ENCODE data around the gene RHBG.

The RHBG gene

GRCh38 chr1:156400191-156400935 is 31.4 kb downstream of the RHBG start:
- DNase-seq (ENCODE audit: low read depth), result no peak
- H3K4me3 ChIP-seq (ENCODE audit: low read length), result no peak overlapping the region
- TF ChIP-seq, protein P1, sequence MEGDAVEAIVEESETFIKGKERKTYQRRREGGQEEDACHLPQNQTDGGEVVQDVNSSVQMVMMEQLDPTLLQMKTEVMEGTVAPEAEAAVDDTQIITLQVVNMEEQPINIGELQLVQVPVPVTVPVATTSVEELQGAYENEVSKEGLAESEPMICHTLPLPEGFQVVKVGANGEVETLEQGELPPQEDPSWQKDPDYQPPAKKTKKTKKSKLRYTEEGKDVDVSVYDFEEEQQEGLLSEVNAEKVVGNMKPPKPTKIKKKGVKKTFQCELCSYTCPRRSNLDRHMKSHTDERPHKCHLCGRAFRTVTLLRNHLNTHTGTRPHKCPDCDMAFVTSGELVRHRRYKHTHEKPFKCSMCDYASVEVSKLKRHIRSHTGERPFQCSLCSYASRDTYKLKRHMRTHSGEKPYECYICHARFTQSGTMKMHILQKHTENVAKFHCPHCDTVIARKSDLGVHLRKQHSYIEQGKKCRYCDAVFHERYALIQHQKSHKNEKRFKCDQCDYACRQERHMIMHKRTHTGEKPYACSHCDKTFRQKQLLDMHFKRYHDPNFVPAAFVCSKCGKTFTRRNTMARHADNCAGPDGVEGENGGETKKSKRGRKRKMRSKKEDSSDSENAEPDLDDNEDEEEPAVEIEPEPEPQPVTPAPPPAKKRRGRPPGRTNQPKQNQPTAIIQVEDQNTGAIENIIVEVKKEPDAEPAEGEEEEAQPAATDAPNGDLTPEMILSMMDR (conservative IDR thresholded peaks at IDR 0.05; ENCODE audit: low read length), result no peak

DNA sequence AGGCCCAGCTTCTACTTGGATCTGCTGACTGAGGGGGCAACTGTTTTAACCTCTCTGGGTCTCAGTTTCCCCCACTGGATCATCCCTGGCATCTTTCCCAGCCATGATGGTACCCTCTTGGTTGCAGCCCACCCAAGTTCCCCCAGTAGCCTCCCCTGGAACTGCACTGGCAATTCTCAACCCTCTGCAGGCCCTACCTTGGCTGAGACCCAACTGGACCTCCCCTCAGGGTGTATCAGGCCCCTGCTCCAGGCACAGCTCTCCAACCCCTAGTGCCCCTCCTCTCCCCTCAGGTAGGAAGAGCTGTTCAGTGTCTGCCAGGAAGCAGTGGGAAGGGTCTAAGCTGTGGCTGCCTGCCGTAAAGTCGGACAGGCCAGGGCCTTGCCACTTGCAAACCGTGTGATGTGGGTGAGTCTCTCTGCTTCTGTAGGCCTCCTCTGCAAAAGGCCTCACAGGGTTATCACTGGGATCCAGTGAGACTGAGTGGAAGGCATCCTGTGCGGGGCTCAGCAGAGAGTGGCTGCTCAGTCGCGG is 32.1 kb downstream of the RHBG start:
- DNase-seq (ENCODE audit: low read depth), result no peak
- TF ChIP-seq, protein P1 (conservative IDR thresholded peaks at IDR 0.05; ENCODE audit: low read length), result no peak
- no peak overlapping the region for H3K4me3 ChIP-seq (ENCODE audit: low read length)

DNA sequence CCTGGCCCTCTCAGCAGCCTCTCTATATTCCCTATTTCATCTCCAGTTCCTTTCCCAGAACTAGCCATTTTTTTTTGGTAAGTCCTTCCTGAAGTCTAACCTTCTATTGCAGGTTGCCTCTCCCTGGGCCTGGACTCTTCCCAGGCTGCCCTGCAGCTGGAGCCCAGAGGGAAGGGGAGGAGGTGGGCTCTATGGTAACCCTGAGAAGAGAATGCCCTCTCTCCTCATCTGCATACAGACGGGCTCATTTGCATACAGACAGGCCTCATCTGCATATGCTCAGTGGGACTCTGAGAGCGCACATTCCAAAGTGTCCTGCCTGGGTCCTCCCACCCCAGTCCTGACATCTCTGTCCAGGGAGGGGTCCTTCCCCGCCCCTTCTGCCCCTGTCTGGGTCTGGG is 32.7 kb downstream of the RHBG start:
- H3K4me3 ChIP-seq (ENCODE audit: low read length), result no peak overlapping the region
- TF ChIP-seq, protein P1 (conservative IDR thresholded peaks at IDR 0.05; ENCODE audit: low read length), result no peak
- DNase-seq (ENCODE audit: low read depth), result no peak

DNA sequence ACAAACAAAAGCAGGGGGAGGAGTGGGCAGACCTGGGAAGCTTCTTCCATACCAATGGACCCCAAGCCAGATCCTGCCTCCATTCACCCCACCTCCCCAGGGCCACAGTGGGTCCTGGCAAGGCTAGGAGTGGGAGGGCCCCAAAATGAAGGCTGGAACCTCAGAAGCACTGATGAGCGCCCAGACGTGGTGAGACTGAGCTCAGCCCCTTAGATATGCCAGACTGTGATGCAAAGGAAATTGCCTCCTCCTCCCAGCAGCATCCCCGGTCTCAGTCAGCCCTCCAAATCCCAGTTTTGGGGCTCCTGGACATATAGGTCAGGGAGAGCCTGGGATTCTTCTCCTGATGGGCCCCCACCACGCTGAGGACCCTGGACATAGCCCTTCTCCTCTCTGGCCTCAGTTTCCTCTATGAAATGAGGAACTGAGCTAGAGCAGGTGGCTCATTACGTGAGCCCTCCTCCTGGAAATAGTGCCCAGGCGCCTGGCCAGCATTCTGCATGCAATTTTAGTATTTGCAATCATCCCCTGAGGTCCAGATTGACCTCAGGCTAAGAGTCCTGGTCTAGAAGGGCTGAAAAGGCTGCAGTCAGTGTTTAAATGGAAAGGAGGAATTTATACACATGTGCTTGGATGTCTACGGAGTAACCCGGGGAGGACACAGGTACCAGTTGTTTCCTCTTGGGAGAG is 33.5 kb downstream of the RHBG start:
- no peak for DNase-seq (ENCODE audit: low read depth)
- H3K4me3 ChIP-seq (ENCODE audit: low read length), result no peak overlapping the region
- TF ChIP-seq, protein P1 (conservative IDR thresholded peaks at IDR 0.05; ENCODE audit: low read length), result no peak

DNA sequence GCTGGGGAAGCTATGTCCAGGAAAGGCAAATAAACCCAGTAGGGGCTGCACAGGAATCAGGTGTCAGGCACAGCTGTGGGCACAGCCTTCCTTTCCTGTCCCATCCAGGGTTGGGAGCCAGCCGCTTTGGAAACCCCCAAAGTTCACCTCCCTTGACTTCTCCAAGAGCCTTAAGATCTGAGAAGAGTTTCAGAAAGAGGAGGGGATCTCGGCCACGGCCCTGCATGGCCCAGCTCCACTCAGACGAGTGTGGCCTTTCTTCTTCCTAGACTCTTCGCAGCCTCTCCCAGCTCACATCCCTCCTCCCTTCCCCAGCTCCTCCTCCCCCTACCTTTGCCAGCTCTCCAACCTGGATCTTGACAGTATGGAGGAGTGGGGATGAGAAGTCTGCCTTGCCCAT is 36.7 kb downstream of the RHBG start:
- TF ChIP-seq, protein P1 (conservative IDR thresholded peaks at IDR 0.05; ENCODE audit: low read length), result no peak
- H3K4me3 ChIP-seq (ENCODE audit: low read length), result no peak overlapping the region
- DNase-seq (ENCODE audit: low read depth), result no peak

- TF ChIP-seq, protein P1 (conservative IDR thresholded peaks at IDR 0.05; ENCODE audit: low read length), result no peak
- DNase-seq (ENCODE audit: low read depth), result no peak
- H3K4me3 ChIP-seq (ENCODE audit: low read length), result no peak overlapping the region
These were observed 37.2 kb downstream of the RHBG start for GRCh38 chr1:156406251-156406650.

- DNase-seq (ENCODE audit: low read depth), result no peak
- TF ChIP-seq, protein P1 (conservative IDR thresholded peaks at IDR 0.05; ENCODE audit: low read length), result no peak
These were observed 38.3 kb downstream of the RHBG start for GRCh38 chr1:156407344-156407743.

More at GRCh38 chr1:156407344-156407743, 38.3 kb downstream of the RHBG start:
- no peak overlapping the region for H3K4me3 ChIP-seq (ENCODE audit: low read length)
